ENCODE measurements around the gene MLF2.

DNA sequence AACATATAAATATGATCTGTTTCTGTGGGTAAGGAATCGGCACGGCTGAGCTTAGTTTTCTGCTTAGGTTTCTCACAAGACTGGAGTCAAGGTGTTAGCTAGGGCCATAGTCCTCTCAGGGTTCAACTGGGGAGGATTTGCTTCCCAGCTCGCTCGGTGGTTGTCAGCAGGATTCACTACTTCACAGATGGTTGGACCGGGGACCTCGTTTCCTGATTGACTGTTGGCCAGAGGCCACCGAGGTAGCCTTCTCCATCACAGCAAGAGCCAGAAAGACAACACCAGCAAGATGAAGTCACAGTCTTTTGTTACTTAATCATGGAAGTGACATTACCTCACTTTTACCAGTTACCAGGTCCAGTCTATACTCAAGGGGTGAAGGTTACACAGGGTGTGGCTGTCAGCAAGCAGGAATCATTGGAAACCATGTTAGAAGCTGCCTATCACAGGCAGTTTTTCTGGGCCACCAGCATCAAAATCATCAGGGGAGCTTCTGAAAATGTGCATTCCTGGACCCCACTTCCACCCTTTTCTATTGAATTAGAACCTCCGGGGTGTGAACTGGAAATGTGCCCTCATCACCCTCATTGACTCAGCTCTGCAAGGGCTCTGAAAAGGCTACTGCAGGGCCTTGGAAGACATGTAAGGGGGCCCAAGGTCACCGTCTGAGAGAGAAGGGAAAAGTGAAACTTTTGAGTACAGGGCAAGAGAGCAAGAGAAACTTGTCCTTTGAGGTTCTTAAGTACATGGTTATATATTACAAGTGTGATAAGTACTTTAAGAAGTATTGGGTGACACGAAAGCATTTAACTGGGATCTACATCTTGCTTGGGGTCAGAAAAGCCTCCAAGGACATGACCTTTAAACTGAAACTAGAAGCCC, 18.2 kb downstream of the MLF2 start:
- TF ChIP-seq POLR2A (IDR thresholded peaks at IDR 0.05) (no peak), CTCF (IDR thresholded peaks at IDR 0.05) (no peak)
